ENCODE data around the gene PIP5KL1.

Gene PIP5KL1

DNA sequence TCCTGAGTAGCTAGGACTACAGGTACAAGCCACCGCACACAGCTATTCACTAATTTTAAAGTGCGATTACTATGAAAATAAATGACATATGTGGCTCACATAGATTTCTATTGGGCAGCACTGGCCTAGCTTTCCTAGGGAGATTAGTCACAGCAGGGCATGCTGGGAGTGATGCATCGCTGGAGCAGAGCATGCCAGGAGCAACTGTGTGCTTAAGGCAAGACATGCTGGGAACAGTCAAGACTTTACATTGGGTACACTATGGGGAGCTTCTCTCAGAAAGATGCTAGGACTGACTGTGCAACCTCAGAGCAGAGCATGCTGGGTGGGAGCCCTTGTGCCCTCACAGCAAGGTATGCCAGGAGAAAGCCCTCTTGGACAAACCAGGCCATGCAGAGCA lies 40.5 kb downstream of the PIP5KL1 start:
- TF ChIP-seq ZFP3 (CRISPR knock-in tag; IDR thresholded peaks at IDR 0.05) (no peak), GLIS3 (CRISPR knock-in tag; IDR thresholded peaks at IDR 0.05) (no peak), ZNF8 (CRISPR knock-in tag; IDR thresholded peaks at IDR 0.05) (no peak), ARNTL (CRISPR knock-in tag; IDR thresholded peaks at IDR 0.05; ENCODE audit: borderline replicate concordance, low read depth) (no peak), ZNF565 (CRISPR knock-in tag; conservative IDR thresholded peaks at IDR 0.05; ENCODE audit: low read depth) (no peak), ZFP30 (CRISPR knock-in tag; IDR thresholded peaks at IDR 0.05) (no peak), TOX (CRISPR knock-in tag; IDR thresholded peaks at IDR 0.05; ENCODE audit: borderline replicate concordance) (no peak), CSDC2 (CRISPR knock-in tag; IDR thresholded peaks at IDR 0.05) (no peak), ESRRG (CRISPR knock-in tag; IDR thresholded peaks at IDR 0.05) (no peak), TCF4 (CRISPR knock-in tag; IDR thresholded peaks at IDR 0.05; ENCODE audit: borderline replicate concordance) (no peak), OSR1 (CRISPR knock-in tag; IDR thresholded peaks at IDR 0.05) (no peak), ZNF70 (CRISPR knock-in tag; IDR thresholded peaks at IDR 0.05) (no peak)
- TF ChIP-seq, protein P1, sequence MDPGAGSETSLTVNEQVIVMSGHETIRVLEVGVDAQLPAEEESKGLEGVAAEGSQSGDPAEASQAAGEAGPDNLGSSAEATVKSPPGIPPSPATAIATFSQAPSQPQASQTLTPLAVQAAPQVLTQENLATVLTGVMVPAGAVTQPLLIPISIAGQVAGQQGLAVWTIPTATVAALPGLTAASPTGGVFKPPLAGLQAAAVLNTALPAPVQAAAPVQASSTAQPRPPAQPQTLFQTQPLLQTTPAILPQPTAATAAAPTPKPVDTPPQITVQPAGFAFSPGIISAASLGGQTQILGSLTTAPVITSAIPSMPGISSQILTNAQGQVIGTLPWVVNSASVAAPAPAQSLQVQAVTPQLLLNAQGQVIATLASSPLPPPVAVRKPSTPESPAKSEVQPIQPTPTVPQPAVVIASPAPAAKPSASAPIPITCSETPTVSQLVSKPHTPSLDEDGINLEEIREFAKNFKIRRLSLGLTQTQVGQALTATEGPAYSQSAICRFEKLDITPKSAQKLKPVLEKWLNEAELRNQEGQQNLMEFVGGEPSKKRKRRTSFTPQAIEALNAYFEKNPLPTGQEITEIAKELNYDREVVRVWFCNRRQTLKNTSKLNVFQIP (CRISPR knock-in tag; IDR thresholded peaks at IDR 0.05; ENCODE audit: borderline replicate concordance, low read depth) = no peak
- TF ChIP-seq, protein P2, sequence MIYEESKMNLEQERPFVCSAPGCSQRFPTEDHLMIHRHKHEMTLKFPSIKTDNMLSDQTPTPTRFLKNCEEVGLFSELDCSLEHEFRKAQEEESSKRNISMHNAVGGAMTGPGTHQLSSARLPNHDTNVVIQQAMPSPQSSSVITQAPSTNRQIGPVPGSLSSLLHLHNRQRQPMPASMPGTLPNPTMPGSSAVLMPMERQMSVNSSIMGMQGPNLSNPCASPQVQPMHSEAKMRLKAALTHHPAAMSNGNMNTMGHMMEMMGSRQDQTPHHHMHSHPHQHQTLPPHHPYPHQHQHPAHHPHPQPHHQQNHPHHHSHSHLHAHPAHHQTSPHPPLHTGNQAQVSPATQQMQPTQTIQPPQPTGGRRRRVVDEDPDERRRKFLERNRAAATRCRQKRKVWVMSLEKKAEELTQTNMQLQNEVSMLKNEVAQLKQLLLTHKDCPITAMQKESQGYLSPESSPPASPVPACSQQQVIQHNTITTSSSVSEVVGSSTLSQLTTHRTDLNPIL (CRISPR knock-in tag; IDR thresholded peaks at IDR 0.05; ENCODE audit: low read depth) = no peak
- TF ChIP-seq, protein P3, sequence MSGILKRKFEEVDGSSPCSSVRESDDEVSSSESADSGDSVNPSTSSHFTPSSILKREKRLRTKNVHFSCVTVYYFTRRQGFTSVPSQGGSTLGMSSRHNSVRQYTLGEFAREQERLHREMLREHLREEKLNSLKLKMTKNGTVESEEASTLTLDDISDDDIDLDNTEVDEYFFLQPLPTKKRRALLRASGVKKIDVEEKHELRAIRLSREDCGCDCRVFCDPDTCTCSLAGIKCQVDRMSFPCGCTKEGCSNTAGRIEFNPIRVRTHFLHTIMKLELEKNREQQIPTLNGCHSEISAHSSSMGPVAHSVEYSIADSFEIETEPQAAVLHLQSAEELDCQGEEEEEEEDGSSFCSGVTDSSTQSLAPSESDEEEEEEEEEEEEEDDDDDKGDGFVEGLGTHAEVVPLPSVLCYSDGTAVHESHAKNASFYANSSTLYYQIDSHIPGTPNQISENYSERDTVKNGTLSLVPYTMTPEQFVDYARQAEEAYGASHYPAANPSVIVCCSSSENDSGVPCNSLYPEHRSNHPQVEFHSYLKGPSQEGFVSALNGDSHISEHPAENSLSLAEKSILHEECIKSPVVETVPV (CRISPR knock-in tag; IDR thresholded peaks at IDR 0.05) = no peak
- no peak for ATAC-seq

DNA sequence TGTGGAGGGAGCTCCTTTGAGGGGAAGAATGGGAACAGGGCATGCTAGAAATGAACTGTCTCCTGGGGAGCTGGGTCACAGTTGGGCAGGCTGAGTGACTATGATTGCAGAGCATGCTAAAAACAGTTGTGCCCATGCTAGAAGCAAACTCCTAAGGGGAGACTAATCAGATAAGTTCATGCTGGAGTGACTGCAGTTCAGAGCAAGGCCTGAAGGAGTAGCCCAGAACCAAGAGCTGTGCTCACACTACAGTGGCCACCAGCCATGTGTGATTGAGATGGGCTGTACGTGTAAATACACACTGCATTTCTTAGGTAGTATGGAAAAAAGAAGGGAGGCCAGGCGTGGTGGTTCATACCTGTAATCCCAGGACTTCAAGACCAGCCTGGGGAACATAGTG lies 42.8 kb downstream of the PIP5KL1 start:
- TF ChIP-seq ZC3H10 (CRISPR knock-in tag; IDR thresholded peaks at IDR 0.05) (no peak), GLIS3 (CRISPR knock-in tag; IDR thresholded peaks at IDR 0.05) (no peak), ISL1 (CRISPR knock-in tag; IDR thresholded peaks at IDR 0.05) (no peak), ZFP30 (CRISPR knock-in tag; IDR thresholded peaks at IDR 0.05) (no peak), ZFP3 (CRISPR knock-in tag; IDR thresholded peaks at IDR 0.05) (no peak), TOX (CRISPR knock-in tag; IDR thresholded peaks at IDR 0.05; ENCODE audit: borderline replicate concordance) (no peak)
- TF ChIP-seq, protein P4, sequence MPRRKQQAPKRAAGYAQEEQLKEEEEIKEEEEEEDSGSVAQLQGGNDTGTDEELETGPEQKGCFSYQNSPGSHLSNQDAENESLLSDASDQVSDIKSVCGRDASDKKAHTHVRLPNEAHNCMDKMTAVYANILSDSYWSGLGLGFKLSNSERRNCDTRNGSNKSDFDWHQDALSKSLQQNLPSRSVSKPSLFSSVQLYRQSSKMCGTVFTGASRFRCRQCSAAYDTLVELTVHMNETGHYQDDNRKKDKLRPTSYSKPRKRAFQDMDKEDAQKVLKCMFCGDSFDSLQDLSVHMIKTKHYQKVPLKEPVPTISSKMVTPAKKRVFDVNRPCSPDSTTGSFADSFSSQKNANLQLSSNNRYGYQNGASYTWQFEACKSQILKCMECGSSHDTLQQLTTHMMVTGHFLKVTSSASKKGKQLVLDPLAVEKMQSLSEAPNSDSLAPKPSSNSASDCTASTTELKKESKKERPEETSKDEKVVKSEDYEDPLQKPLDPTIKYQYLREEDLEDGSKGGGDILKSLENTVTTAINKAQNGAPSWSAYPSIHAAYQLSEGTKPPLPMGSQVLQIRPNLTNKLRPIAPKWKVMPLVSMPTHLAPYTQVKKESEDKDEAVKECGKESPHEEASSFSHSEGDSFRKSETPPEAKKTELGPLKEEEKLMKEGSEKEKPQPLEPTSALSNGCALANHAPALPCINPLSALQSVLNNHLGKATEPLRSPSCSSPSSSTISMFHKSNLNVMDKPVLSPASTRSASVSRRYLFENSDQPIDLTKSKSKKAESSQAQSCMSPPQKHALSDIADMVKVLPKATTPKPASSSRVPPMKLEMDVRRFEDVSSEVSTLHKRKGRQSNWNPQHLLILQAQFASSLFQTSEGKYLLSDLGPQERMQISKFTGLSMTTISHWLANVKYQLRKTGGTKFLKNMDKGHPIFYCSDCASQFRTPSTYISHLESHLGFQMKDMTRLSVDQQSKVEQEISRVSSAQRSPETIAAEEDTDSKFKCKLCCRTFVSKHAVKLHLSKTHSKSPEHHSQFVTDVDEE (CRISPR knock-in tag; IDR thresholded peaks at IDR 0.05) = no peak
- TF ChIP-seq, protein P3 (CRISPR knock-in tag; IDR thresholded peaks at IDR 0.05) = no peak
- ATAC-seq = peak; percentile 34; the same call in 2 of the 3 replicates

DNA sequence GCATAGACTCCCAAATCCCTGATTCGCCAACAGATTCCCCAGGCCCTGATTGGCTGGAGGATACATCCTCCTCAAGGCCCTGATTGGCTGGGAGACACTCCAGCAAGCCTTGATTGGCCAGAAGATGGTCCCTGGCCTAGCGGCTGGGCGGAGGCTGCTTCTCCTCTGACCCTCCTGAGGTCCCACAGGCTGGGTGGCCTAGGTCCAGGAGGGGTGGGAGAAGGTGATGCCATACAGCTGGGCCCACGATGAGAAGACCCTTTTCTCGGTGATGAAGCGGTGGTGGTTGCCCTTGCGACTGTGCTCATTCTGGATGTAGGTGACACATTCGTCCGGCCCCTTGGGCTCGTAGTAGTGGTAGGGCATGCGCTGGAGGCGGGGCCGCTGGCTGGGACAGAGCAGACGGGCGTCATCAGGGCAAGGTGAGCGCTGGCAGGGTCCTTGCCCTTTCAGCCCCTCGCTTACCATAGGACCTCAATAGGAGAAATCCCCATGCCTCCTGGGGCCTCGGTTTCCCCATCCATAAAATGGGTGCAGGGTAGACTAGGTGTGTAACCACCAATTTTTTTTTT lies 44.1 kb downstream of the PIP5KL1 start:
- ATAC-seq = 0 out of 3 replicates have a peak, but pooled peaks have one; percentile 18

More for the DNA sequence above, 44.1 kb downstream of the PIP5KL1 start:
- TF ChIP-seq SNAI2 (CRISPR knock-in tag; IDR thresholded peaks at IDR 0.05) = no peak
- TF ChIP-seq ARNTL (CRISPR knock-in tag; IDR thresholded peaks at IDR 0.05; ENCODE audit: borderline replicate concordance, low read depth) = no peak
- TF ChIP-seq ZC3H10 (CRISPR knock-in tag; IDR thresholded peaks at IDR 0.05) = no peak
- no peak for TF ChIP-seq RARB (CRISPR knock-in tag; IDR thresholded peaks at IDR 0.05)
- no peak for TF ChIP-seq TOX (CRISPR knock-in tag; IDR thresholded peaks at IDR 0.05; ENCODE audit: borderline replicate concordance)
- TF ChIP-seq, protein P2 (CRISPR knock-in tag; IDR thresholded peaks at IDR 0.05; ENCODE audit: low read depth) = no peak

All from SK-N-SH treated with all-trans-retinoic acid at 6 μM for 48 hours (cell line).